HG03103 (cell line): ENCODE results near the gene ARHGAP15.
A peak's percentile ranks its signal among the peaks of the same experiment; 100 is the strongest.

Source experiments
- ATAC-seq: cut with Tn5 transposase; IDR thresholded peaks from one replicate; pipeline ENCODE4 v1.9.1; 2021; ENCODE audit warnings: low read depth; ENCODE audit not compliant: unreplicated experiment

ARHGAP15 gene

DNA sequence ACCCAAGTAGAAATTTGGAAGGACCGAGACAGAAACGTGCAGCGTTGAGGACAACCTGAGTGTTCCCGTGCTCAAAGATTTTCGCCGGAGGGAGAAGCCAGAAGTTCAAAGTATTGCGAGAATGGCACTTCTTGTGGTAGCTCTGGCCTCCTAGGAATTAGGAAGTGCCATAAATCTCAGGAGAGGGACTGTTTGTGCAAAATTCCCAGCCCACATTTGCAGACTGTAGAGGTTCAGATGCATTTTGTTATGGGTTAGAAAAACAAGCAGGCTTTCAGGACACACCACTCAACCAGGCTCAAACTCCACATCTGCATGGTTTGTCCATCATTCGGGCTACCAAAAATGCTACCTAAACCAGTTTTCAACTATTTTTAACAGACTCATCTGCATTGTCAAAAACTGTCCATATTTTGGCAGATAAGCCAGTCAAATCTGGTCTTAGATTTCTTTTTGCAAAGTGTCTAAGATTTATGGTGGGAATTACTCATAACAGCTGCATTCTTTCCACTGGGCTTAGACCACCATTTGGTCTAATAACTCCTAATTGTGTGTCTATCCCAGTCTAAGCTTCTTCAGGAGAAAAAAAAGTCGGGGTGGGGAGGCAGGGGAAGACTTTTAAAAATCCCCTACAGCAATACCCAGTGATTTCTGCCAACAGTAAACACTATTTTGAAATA, 422.9 kb downstream of the ARHGAP15 start:
- ATAC-seq = no peak

DNA sequence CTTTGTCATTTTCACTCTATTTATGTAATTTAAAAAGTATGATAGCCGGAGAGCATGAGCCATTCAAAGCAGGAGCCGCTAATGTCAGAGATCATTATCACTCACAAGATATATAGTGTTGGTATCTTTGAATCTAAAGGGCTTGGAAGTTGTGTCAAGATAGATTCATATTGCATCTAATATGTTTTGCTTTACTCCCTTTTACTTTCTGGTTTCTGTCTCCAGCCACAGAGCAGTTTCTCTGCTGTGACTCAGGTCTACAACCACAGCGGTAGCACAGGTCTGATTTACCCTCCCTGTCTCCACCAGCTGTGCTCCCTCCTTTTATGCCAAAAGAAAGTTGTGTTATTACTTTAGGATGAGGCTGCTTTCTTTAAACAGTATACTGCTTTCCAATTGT, 424.0 kb downstream of the ARHGAP15 start:
- no peak for ATAC-seq

DNA sequence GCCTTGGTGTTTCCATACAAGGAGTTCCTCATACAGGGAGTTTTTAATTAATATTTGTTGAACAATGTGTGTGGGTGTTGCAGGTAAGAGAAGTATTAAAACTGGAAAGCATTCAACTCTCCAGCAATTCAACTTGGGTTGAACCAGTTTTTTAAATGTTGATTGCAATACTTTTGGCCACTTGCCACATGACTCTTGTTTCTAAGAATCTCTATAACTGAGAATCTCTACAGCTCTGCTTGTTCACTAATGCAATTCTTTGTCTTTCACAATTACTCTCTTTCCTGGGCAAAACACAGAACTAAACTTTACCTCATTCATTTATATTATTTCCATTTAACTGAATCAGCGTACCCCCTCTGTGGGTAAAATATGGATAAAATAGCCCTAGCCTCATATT, 429.4 kb downstream of the ARHGAP15 start:
- no peak for ATAC-seq

DNA sequence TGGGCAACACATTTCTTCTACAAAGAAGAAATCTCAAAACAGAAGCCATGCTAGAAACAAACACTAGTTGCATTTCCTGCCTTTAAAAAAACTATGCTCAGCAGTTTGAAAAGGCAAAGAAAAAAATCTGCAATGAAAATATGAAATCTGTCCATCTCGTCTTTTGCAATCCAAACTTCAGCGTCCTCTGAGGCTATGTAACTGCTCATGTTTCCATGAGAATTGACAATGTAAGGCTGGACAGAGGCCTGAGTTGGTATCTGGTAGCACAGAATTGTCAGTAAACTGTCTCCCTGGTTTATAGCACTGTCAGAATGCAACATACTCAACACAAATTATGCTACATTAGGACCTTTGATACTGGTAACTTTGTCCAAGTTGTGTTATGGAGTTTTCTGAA, 429.9 kb downstream of the ARHGAP15 start:
- ATAC-seq = no peak

DNA sequence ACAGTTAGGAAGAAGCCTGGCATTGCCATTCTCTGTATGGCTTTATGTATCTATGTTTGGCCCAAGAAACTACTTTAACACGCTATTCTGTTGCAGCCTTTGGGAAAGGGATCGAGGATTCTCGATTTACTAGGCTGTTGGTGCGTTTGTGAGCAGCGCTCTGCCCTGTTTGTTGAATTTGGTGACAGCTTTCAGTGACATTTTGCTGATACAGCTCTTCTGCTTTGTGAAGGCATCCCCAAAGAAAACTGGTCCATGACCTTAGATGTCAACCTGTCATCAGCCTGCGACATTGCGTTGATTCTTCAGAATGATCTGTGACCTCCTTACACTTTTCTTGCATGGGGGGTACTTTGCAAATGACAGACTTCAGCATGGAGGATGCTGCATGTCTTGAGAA, 431.5 kb downstream of the ARHGAP15 start:
- no peak for ATAC-seq

DNA sequence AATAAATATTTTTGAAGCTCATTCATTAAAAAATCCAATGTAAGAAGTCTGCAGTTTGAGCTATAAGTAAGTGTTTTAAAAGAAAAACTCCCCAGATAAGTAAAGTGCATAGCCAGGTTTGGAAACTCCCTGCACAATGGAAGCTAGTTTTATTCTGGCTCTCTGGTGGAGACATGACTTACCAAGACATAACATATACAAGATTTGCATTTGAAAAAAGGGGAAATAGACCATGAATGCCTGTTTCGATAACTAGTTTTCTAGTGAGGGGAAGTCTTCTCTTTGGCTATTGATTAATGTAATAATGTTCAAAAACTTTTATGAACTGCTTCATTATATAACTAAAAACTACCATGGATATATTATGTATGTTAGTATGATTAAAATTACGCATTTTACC, 435.2 kb downstream of the ARHGAP15 start:
- peak; percentile 99 for ATAC-seq

DNA sequence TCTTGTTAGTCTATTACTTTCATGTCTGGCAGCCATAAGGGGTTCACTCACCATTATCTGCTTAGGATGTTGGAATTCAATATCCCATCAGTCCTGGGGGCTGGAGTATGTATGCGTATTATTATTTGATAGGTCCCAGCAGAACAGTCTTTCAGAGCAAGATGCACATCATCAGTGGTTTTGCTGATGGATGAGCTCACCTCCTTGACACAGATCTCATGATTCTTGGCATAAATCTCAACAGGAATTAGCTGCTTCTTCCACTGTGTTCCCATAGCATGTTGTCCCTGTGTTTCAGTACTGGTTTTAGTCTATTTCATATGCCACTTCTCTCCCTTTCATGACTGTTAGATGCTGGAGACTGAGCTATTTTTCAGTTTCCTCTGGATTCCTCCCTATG, 442.5 kb downstream of the ARHGAP15 start:
- no peak for ATAC-seq

DNA sequence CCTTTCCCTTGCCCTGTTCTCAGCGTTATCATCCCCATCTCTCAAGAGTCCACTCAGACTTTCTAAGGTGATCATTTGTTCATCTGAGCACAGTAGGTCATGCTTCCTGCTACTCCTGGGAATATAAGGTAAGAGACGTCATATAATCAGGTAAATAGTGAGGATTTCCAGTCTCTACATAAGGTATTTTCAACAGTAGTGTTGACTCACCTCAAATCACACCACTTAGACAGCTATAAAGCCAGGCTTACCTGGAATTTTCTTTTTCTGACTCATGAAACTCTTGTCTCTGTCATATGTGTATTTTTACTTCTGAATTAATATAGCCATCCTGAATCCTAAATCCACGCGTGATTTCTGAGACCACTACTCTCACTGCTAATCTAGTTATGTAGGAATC, 443.2 kb downstream of the ARHGAP15 start:
- no peak for ATAC-seq

DNA sequence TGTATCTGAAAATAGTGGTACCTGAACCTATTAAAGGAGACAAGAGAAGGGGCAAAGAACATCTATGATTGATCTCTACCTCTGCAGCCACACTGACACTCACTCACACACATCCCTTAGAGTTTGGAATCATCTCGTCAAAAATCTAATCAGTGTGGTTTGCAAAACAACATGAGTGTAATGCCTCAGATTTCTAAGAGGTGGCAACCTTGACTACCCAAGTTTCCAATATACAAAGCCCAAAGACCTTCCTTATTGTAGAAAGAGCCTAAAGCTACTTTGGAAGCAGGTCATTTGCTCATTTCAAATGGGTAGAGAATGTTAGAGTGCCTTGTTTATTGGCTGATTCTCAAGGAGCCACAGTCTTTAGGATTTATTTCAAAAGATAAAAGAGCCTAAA, 444.9 kb downstream of the ARHGAP15 start:
- no peak for ATAC-seq

DNA sequence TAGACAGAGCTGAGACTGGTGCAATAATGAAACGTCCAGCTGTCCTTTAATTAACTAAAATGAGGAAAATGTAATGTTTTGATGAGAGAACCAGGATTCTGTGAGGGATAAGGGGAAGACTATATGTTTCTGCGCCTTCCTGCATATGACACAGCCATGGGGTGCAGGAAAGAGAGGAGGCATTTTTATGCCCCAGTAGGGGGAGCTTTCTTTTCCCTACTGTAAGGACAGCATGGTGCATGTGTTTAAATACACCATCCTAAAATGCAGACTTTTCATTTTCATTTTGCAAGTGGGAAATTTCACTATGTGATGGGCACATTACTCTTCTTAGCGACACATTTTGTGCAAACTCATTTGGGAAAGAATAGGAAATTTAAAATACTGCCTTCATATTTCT, 446.1 kb downstream of the ARHGAP15 start:
- no peak for ATAC-seq

DNA sequence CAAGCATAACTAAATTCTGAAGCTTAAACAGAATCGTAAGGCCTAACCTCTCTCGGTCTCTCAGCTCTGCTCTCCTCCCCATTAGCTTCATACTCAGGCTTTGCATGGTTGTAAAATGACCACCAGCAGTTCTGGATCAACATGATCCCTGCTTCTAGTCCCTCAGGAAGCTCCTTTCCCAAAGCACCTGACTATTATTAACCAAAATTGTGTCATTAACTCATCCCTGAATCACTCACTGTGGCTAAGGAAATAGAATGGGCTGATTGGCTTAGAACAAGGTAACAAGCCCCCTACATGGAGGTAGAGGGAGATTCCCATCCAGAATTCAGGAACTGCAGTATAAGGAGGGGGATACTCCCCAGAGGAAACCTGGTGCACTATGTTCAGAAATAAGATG, 448.3 kb downstream of the ARHGAP15 start:
- no peak for ATAC-seq

DNA sequence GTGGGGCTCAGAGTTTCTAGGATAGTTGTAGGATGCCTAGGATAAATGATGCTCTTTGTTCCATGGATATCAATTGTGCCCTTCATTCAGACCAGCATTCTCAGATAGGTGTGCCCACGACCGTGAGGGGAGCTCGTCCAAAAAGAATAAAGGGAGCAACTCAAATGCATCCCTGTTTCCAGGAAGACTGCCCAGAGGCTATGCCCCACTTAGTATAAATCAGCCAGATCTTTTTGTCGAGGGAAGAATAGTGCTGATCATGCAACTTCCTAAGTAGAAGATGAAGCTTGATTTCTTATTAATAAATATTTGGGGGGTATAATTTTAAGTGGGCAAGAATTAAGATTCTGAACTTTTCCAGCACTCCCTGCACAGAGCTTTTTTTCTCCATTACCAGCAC, 450.2 kb downstream of the ARHGAP15 start:
- ATAC-seq = no peak

DNA sequence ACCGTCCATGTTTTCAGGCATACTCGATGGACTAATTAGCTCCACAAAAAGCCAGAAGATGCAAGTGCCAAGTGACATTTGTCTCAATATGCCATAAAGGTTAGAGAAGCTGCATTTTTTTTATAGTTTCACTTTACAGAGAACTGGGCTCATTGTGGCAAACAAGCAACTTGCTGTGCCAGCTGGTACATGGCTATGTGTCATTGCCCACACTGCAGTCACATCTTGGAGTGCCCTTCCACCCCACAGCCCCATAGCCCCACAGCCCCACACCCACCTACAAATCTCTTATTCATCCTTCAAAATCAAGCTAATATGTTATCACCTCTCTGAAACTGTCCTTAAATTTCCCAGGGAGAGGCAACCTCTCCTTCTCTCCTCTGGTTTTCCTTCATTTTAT, 451.9 kb downstream of the ARHGAP15 start:
- ATAC-seq = no peak

DNA sequence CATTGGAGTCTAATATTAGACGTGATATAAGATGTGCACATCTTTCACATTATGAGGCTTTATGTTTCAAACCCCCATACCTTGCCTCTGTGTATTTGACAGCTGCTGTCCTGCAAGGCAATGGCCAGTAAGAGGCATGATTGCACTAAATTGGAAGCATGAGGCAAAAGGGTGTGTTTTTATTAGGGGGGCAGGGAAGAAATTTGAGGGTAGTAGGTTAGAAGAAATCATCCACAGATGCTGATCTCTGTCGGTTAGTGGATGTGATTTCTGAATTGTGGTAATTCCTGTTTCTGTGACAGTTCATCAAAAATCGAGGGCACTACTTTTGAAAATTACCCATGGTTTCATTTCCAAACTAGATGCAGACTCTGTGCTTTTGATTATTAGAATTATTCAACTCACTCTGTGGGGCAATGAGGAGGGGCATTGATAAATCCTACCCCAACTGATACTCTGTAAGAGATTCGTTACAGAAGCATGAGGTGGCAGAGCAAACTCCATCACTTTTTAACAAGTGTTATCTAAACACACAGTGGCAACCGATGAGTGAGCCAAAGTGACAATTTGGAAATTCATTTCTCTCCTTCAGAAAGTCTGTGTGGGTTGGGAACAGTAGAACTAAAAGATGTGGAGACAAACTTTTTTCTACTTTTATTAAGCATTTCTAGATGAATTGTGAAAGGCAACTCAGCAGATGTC, 453.0 kb downstream of the ARHGAP15 start:
- ATAC-seq = no peak

DNA sequence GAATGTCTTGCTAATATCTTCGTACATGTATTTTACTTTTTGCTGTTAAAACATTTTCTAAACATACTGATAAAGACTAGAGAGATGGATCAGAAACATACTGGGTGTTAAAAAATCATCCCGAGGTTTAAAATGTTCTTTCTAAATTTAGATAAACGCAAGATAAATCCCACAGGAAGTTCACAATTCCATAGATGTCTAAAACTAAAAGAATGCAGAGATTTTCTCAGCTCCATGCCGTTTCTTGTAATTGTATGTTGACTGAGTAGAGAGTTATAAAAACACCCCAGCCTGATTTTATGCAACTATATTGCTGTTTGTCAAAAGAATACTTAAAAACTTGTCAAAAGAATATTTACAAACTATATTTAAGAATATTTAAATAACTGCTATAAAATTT, 455.7 kb downstream of the ARHGAP15 start:
- ATAC-seq = no peak

DNA sequence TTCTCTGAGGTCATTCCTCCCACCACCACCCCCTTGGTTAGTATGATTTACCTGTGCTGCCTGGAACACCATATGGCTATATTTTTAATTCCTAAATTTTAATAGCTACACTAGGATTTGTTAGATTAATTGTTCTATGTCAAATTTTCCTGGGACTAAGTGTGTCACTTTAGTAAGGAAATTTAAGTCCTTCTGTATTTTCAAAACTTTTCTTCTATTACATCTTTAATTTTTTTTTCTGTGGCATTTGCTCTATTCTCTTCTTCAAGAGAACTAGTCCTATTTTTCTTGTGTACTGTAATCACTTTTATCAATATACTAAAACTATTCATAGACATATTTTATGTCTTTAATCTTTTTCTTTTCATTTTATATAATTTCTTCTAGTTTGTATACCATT, 456.9 kb downstream of the ARHGAP15 start:
- no peak for ATAC-seq

DNA sequence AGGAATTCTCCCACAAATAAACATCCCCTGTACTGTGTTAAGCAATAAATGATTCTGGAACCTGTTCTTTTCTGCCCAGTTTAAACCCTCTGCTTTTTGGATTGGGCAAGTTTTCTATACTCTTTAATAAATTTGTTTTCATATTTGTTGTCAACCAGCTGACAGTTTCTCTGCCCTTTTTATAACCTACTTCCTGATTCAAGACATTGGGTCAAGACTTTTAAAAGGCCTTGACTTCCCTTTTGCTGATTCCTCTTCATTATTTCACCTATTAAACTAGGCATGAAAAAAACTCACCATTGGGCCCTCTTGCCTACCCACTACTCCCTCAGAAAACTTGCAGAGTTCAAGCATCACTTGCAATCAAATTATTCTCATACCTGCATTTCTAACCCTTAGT, 459.5 kb downstream of the ARHGAP15 start:
- ATAC-seq = no peak

DNA sequence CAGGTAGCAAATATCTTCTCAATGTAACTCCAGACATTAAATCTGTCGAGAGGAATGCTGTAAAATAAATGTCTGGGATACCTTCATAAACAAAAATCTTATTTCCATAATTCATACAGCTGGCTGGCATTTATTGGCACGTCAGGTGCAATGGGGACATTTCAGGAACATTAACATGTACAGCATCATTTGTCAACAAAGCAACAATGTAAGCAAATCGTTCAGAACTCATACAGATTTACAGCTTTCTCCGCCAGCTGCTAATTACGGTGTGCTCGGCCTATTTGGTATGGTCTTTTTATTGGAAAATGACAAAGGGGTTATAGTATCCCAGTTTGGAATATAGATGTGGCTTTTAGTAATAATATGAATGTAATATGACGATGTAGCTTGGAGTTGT, 464.9 kb downstream of the ARHGAP15 start:
- ATAC-seq = no peak

DNA sequence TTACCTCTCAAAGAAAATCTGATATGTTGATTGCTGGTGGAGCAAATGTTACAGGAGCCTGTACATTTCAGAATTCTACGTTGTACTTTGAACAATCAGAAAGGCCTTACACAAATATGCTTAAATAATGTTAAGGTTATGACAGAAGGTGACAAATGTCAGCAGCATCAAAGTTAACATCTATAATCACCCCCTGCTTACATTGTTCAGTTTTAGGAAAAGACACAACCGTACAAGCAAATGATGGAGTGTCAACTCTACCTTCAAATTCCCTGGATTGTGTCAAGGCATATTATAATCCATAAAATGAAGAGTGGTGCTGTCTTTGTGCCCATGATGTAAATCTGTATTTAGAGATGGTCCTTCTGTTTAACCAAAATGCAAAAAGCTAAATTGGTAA, 465.5 kb downstream of the ARHGAP15 start:
- no peak for ATAC-seq

DNA sequence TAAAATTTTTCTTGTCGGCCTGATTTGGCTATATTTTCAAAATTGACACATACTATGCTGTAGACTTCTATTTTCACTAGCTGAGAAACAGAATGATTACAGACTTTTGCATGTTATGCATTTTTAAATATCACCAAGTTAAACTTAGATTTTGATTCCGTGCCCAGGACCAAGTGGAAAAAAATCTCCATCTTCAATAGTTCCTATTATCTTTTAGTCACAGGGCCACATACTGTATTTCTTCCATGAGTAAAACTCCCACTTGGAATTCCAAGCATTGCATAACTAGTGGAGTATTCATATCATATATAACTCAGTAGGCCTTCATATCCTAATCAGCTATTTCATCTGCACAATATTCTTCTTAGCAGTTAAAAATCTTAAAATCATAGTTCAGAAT, 470.9 kb downstream of the ARHGAP15 start:
- ATAC-seq = no peak

DNA sequence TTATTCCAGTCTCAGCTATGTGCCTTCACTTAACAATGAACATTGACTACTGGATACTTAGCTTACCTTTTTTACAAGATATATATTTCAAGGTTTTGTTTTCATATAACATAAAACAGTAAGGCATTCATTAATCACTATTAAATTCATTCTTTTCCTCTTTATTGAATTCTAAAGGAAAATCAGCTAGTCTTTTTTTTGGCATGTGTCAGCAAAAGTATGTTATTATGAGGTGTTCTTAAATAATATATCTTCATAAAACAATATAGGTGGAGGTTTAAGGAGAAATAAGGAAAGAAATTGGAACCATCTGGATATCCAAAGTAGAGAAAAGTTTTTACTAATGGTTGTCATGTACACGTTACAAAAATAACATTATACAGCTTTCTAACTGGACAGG, 472.6 kb downstream of the ARHGAP15 start:
- ATAC-seq = no peak

DNA sequence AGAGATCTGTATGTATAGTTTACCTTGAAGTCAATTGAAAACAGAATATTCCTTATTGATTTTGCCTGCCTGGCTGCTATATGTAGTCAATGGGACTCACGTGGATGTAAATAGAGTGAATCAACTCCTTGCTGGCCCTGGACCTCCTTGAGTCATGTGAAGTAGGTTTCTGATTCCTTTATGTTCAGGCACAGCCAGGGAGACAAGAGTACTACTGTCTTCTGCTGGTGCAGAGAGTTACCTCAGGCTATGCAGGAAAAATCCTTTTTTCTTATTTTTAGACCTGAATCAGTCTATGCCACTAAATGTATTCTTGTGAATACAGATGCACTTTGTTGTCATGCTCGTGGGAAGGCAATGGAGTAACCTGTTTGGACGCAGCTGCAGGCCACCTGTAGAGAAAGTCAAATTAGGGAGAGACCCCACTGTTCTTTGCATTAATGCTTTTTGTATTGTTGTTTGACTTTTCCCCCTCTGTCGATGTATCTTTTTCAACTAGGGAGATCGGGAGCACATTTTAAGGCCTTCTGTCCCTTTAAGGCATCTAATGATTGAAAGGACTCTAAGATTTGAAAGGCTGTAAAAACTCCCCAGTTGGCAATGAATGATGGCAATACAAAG, 473.9 kb downstream of the ARHGAP15 start:
- no peak for ATAC-seq
